OCI-LY7 (cell line): ENCODE measurements around the gene PFKP. TPM values are rescaled to one million over a fixed set of nuclear protein-coding genes. Genes with fewer than 3 reads are reported as not detected.

Source experiments
- BruUV-seq: library from RNA; stranded (reverse); fragments of 400-500 nt; replicated peaks from 2 replicates; lab custom pipeline; 2021; lab: Mats Ljungman, UMichigan
- CTCF ChIA-PET: fragments of 300-600 bp; sonication (Branson Sonifier 250); formaldehyde crosslinking; loops from one replicate; lab custom pipeline; 2022; ENCODE audit warnings: antibody characterized with exemption; ENCODE audit not compliant: unreplicated experiment; lab: Charles Lee
- POLR2A ChIA-PET: fragments of 300-600 bp; sonication (Branson Sonifier 250); formaldehyde crosslinking; loops from one replicate; lab custom pipeline; 2022; ENCODE audit warnings: antibody characterized with exemption; lab: Charles Lee
- DNase-seq: peaks from one replicate; pipeline ENCODE4 v3.0.0-alpha.2; 2015; ENCODE audit warnings: low spot score
- H2AFZ ChIP-seq: fragments of 200-600 bp; sonication (generic), shearing (Covaris generic); 2 replicates; pipeline ENCODE4 v1.6.1; 2014; ENCODE audit warnings: mild to moderate bottlenecking, antibody characterized with exemption, low read length, moderate library complexity
- H3K27ac ChIP-seq: fragments of 200-600 bp; sonication (generic); 2 replicates; pipeline ENCODE4 v1.5.1; 2014; ENCODE audit warnings: mixed run types, low read depth, mild to moderate bottlenecking, moderate library complexity, low read length, inconsistent platforms; ENCODE audit not compliant: poor library complexity, severe bottlenecking
- H3K36me3 ChIP-seq: fragments of 200-600 bp; sonication (generic); 2 replicates; pipeline ENCODE4 v1.6.1; 2014; ENCODE audit warnings: mild to moderate bottlenecking, antibody characterized with exemption, low read length, moderate library complexity, mixed read lengths; ENCODE audit not compliant: insufficient read depth
- H3K4me1 ChIP-seq: fragments of 200-600 bp; sonication (generic); 2 replicates; pipeline ENCODE4 v1.5.1; 2014; ENCODE audit warnings: mild to moderate bottlenecking, low read length; ENCODE audit not compliant: insufficient read depth, poor library complexity, severe bottlenecking
- H3K4me2 ChIP-seq: fragments of 200-600 bp; sonication (generic); 2 replicates; pipeline ENCODE4 v1.6.1; 2014; ENCODE audit warnings: mild to moderate bottlenecking, low read length
- H3K4me3 ChIP-seq: fragments of 200-600 bp; sonication (generic); 2 replicates; pipeline ENCODE4 v1.5.1; 2014; ENCODE audit warnings: mild to moderate bottlenecking, low read depth, low read length; ENCODE audit not compliant: poor library complexity, severe bottlenecking
- H3K79me2 ChIP-seq: fragments of 200-600 bp; sonication (generic); 2 replicates; pipeline ENCODE4 v1.6.1; 2016; ENCODE audit warnings: low read depth, mild to moderate bottlenecking, low read length, moderate library complexity, mixed read lengths; ENCODE audit not compliant: insufficient read depth
- H3K9me2 ChIP-seq: fragments of 200-600 bp; sonication (generic); 2 replicates; pipeline ENCODE4 v1.6.1; 2016; ENCODE audit warnings: mild to moderate bottlenecking, low read length, mixed read lengths; ENCODE audit not compliant: insufficient read depth
- H3K9me3 ChIP-seq: fragments of 200-600 bp; sonication (generic); 2 replicates; pipeline ENCODE4 v1.6.1; 2014; ENCODE audit warnings: mild to moderate bottlenecking, mixed run types, low read length, mixed read lengths
- H4K20me1 ChIP-seq: fragments of 200-600 bp; sonication (generic); 2 replicates; pipeline ENCODE4 v1.6.1; 2014; ENCODE audit warnings: mild to moderate bottlenecking, antibody characterized with exemption, low read length, moderate library complexity, mixed read lengths; ENCODE audit not compliant: insufficient read depth
- CTCF ChIP-seq: fragments of 200-600 bp; sonication (generic); conservative IDR thresholded peaks from 2 replicates; pipeline ENCODE4 v1.5.1; 2014; ENCODE audit warnings: mild to moderate bottlenecking, antibody characterized with exemption, low read length, moderate library complexity, mixed read lengths
- EZH2phosphoT487 ChIP-seq: fragments of 200-600 bp; sonication (generic); IDR thresholded peaks from 2 replicates; pipeline ENCODE4 v1.6.1; 2018; ENCODE audit warnings: low read depth, borderline replicate concordance, mild to moderate bottlenecking, mixed run types, antibody characterized with exemption, low read length, moderate library complexity, mixed read lengths
- intact Hi-C: fragments of 100-400 bp; cut with micrococcal nuclease; formaldehyde crosslinking; loops from one replicate; pipeline ENCODE4 v1.10.0; 2022; ENCODE audit not compliant: unreplicated experiment
- total RNA-seq, 2 experiments: library from RNA; depleted of rRNA in 1 of 2; stranded (reverse); fragments of >200 nt in 1 of 2; shearing (Covaris generic) in 1 of 2; gene quantifications; 2 replicates each; pipeline ENCODE4 v1.2.3, GENCODE V29; 2014 to 2022

PFKP gene
- total RNA-seq, 2 experiments from 2014 or later = 85.4 to 154 TPM

GRCh38 chr10:3147117-3147820, 79.9 kb downstream of the PFKP start:
- Histone ChIP-seq H3K9me2 (no peaks in the 10 kb centered on the region), H3K36me3 (peaks cover 61% of the 10 kb centered on the region), H4K20me1 (no peaks in the 10 kb centered on the region), H3K9me3 (no peaks in the 10 kb centered on the region), H3K4me3 (no peak overlapping the region), H3K4me1 (no peaks in the 10 kb centered on the region), H3K27ac (no peak overlapping the region), H2AFZ (no peak overlapping the region), H3K79me2 (no peaks in the 10 kb centered on the region), H3K4me2 (no peak overlapping the region)
- BruUV-seq = no TSS peak
- TF ChIP-seq EZH2phosphoT487 (no peak), CTCF (no peak)
- CTCF ChIA-PET = no interaction called here
- no peak for DNase-seq
- intact Hi-C loops = no loop called here
- POLR2A ChIA-PET = no interaction called here

GRCh38 chr10:3148041-3148440, 80.7 kb downstream of the PFKP start:
- no peak for TF ChIP-seq EZH2phosphoT487
- no peak for TF ChIP-seq CTCF
- BruUV-seq = no TSS peak
- ChIA-PET CTCF (no interaction called here), POLR2A (no interaction called here)
- H3K36me3 ChIP-seq = peaks cover 53% of the 10 kb centered on the region
- intact Hi-C loops = no loop called here
- no peak overlapping the region for H3K27ac ChIP-seq
- no peak overlapping the region for H3K4me3 ChIP-seq
- no peaks in the 10 kb centered on the region for H3K9me2 ChIP-seq
- H3K4me1 ChIP-seq = no peaks in the 10 kb centered on the region
- no peaks in the 10 kb centered on the region for H4K20me1 ChIP-seq
- no peak overlapping the region for H3K4me2 ChIP-seq
- no peak overlapping the region for H2AFZ ChIP-seq
- no peaks in the 10 kb centered on the region for H3K9me3 ChIP-seq
- no peaks in the 10 kb centered on the region for H3K79me2 ChIP-seq
- no peak for DNase-seq

- no peak overlapping the region for H3K27ac ChIP-seq
- H3K79me2 ChIP-seq = no peaks in the 10 kb centered on the region
- BruUV-seq = no TSS peak
- ChIA-PET POLR2A (interaction anchor here (0.9 kb wide), 1 partner anchor 23 kb away, joined by 3 read pairs; the partner anchor contains the start of gene PITRM1), CTCF (no interaction called here)
- DNase-seq = no peak
- TF ChIP-seq EZH2phosphoT487 (no peak), CTCF (no peak)
- intact Hi-C loops = no loop called here
- H3K9me2 ChIP-seq = no peaks in the 10 kb centered on the region
- H3K36me3 ChIP-seq = peaks cover 48% of the 10 kb centered on the region
- H4K20me1 ChIP-seq = no peaks in the 10 kb centered on the region
- no peak overlapping the region for H3K4me2 ChIP-seq
- H3K4me3 ChIP-seq = no peak overlapping the region
- H3K9me3 ChIP-seq = no peaks in the 10 kb centered on the region
- no peaks in the 10 kb centered on the region for H3K4me1 ChIP-seq
- H2AFZ ChIP-seq = no peak overlapping the region
These were observed 81.6 kb downstream of the PFKP start for GRCh38 chr10:3148994-3149393.
